GM19395 (cell line): Measurements from ENCODE around the gene CEACAM1.
A peak's percentile ranks its signal among the peaks of the same experiment; 100 is the strongest.
"Not testable (repeated sequence)": the region's sequence is repeated elsewhere in the genome, so short reads cannot be mapped to it uniquely, and the experiment has no call there.

ENCODE experiments used
- ATAC-seq: cut with Tn5 transposase; IDR thresholded peaks from one replicate; pipeline ENCODE4 v1.9.1; 2021; ENCODE audit warnings: mild to moderate bottlenecking, moderate library complexity; ENCODE audit not compliant: unreplicated experiment

Gene CEACAM1

DNA sequence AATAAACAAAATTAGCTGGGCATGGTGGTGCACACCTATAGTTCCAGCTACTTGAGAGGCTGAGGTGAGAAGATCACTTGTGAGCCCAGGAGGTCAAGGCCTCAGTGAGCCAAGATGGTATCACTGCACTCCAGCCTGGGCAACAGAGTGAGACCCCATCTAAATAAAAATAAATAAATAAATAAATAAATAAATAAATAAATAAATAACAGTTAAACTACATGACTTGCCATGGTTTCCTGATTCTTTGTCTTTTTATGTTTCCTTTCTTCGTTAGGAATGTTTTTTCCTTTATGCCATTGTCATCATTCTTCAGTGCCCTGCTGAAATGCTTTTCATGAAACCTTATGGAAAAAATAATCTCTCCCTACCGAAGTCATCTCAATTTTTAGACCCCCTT, 50.3 kb downstream of the CEACAM1 start:
- no peak for ATAC-seq

DNA sequence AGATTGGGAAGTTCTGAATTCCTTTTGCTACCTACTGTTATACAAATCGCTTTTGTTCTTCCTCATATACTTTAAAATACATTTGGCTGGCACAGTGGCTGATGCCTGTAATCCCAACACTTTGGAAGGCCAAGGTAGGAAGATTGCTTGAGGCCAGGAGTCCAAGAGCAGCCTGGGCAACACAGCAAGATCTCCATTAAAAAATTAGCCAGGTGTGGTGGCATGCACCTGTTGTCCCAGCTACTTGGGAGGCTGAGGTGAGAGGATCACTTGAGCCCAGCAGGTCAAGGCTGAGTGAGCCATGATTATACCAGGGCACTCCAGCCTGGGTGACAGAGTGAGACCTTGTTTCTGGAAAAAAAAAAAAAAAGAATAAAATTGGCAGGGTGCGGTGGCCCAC, 51.2 kb downstream of the CEACAM1 start:
- ATAC-seq: no peak

DNA sequence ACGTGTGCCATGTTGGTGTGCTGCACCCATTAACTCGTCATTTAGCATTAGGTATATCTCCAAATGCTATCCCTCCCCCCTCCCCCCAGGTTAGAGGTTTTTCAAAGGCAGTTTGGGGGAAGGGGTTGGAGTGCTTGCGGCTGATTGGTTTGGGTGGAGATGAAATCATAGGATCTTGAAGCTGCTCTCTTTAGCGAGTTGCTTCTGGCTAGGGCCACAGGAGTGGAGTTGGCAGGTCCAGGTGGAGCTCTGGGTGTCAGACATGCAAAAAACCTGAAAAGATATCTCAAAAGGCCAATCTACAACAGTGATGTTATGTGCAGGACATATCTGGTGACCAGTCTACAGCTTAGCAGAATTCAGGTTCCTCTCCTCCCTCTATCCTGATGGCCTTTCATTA, 52.9 kb downstream of the CEACAM1 start:
- no peak for ATAC-seq

DNA sequence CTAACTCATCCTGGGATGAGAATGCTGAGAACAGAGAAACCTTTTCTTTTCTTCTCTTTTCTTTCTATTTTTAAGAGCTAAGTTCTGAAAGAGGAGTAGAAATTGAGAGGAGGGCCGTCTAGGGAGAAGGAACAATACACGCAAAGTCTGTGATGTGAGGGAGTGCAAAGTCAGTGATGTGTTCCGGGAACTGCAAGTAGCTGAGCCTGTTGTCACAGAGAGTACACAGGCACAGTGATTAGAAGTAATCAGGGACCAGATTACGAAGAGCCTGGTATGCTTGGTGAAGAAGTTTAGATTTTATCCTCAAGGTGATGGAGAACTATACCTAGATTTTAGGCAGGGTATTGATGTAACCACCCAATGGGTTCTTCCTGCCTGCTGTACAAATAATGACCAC, 53.5 kb downstream of the CEACAM1 start:
- ATAC-seq: no peak

DNA sequence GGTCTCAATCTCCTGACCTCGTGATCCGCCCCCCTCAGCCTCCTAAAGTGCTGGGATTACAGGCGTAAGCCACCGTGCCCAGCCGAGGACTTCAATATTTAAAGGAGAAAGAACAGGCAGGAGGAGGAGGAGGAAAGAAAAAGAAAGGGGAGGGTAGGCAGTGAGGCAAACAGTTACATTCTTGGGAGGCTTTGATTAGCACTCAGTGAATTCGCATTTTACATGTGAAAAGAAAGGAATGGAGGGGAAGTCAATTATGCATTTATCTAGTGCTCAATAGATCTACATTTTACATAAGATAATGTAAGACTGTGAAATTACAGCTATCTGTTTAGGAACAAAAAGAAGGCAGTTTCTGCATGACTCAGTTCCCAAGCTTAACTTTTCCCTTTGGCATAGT, 54.6 kb downstream of the CEACAM1 start:
- no peak for ATAC-seq

DNA sequence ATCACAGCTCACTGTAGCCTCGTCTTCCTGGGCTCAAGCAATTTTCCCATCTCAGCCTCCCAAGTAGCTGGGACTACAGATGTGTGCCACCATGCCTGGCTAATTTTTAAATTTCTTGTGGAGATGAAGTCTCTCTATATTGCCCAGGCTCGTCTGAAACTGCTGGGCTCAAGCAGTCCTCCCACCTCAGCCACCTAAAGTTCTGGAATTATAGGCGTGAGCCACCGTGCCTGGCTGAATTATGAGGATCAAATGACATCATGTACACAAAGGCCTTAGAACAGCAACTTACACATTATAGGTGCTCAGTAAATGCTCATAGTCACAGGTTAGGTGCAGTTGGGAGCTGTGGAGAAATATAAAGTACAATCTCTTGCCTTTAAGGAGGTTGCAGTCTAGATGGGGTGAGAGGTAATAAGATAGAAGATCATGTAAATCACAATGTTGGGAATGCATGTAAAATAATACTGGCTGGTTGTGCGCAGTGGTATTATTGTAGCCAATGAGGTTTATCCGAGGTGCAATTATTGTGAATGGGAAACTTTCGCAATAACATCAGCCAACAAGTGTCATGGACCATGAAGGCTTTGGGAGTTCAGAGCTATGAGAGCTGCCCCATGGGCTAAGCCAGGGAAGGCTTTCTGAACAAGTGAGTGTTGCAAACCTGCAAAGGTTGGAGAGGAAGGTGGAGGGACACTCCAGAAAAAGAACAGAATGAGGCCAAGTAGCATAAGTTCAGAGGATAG, 55.7 kb downstream of the CEACAM1 start:
- ATAC-seq: no peak

DNA sequence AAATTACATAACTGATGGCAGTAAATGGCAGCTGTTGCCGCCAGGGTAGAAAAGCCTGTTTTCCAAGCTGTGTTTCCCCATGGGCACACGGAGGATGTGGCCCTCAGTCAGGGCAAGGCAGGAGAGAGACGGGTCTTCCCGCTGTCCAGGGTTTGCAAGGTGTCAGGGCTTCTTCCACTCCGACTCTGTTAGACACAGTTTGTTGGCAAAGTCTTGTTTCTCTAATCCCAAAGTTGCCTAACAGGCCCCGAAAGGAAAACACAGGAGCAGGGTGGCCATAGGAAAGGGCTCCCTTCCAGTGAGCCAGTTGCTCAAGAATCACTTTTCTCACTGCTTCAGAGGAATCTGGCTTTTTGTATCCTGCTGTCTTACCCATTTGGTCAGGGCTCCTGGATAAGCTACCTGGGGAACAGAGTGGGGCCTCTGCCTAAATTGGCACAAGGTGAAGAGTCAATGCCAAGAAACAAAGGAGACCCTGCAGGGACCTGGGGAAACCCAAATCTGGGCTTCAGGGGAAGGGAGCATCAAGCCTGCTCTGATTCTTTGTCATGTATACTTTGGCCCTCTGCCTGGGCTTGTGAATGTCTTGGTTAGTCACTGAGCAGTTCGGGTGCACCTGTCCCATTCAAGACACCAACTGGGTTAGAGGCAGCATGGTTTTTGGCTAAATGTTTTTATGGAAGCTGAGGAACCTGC, 56.6 kb downstream of the CEACAM1 start:
- ATAC-seq: no peak

DNA sequence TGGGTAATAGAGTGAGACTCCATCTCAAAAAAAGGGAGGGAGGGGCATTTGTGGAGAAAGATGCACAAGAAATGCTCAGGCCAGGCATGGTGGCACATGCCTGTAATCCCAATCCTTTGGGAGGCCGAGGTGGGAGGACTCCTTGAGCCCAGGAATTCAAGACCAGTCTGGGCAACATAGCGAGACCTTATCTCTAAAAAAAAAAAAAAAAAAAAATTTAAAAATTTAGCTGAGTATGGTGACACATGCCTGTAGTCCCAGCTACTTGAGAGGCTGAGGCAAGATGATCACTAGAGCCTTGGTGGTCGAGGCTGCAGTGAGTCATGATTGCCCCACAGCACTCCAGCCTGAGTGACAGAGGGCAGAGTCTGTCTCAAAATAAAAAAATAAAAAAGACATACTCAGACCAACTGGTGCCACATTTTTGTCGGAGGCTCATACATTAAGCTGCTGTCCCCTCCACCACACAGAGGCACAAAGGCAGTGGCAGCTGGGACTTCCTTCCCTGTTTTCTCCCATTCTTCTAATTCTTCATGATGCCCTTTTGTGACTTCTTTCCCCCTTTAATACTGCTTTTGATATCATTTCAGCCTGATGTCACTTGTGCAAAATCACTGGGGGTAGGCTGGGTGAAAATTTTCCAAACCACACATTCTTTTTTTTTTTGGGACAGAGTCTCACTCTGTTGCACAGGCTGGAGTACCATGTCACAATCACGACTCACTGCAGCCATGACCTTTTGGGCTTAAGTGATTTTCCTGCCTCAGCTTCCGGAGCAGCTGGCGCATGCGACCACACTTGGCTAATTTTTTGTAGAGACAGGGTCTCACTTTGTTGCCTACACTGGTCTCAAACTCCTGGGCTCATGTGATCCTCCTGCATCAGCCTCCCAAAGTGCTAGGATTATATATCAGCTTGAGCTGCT, 58.7 kb downstream of the CEACAM1 start:
- no peak for ATAC-seq

DNA sequence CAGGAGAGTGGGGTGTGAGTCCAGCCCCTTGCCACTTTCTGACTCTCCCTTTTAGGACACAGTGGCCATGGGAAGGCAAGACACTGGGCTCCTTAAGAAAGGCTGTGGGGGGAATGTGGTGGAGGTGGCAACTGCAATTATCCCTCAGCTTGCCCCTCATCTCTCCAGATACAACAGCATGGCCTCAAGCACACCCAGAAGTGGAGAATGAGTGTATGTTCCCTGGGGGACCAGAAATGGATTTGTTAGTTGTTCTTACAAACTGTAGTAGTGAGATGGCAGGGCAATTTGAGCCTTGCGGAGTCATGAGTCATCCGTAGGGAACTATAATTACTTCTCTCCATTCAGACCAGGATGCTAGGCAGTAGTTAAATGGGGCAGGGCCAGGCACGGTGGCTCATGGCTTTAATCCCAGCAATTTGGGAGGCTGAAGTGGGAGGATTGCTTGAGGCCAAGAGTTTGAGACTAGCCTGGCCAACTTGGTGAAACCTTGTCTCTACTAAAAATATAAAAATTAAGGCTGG, 59.9 kb downstream of the CEACAM1 start:
- ATAC-seq: no peak

DNA sequence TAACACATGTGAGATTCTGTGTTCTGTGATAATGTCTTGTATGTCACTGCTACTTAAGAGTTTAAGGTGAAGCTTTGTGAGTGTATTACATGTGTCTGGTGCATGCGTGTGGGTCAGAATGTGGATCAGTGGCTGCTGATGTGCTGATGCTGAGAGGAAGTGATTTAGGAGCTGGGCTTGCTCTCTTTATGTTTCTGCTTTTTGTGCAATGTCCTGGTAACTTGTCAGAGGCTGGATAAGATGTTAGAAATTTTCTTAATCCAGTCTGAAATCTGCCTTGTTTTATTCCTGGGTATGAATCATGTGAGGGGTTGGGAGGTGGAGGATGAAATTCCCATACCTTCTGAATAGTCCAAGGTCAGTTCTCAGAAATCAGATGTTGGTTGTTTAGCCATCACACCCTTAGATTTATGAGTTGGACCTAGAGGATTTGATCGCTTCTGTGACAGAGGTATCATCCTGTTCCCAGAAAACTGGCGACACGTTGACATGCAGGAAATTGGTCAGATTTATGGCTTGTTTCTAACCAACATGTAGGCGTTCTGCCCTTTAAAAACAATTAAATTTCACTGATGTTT, 61.0 kb downstream of the CEACAM1 start:
- no peak for ATAC-seq

DNA sequence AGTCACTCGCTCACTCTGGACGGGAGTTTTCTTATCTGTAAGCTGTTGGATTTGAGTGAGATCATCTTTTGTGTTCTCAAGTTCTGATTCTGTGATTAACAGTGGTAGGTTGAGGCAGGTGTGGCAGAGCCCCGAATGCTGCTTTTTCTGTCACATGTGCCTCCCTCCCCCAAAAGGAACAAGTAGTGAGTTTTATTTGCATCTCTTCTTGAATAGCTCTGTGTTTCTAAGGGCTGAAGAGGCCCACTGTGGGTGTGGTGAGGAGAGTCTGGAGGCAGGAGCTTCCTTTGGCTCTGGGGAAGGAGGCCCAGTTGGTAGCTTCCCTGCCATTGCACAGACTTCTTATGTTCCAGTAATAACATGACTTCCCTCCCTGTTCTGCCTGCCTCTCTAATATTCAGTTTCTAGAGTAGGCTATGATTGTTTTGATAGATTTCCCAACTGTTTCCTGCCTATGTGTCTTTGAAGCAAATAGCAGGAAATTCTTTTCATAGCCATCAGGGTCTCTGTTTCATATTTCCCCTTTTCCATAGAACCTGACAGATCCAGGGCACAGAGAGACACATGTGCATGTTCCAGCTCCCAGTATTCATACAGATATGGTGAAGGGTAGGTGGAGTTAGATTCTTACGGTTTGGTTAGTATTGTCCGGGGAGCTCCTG, 61.6 kb downstream of the CEACAM1 start:
- ATAC-seq: no peak

DNA sequence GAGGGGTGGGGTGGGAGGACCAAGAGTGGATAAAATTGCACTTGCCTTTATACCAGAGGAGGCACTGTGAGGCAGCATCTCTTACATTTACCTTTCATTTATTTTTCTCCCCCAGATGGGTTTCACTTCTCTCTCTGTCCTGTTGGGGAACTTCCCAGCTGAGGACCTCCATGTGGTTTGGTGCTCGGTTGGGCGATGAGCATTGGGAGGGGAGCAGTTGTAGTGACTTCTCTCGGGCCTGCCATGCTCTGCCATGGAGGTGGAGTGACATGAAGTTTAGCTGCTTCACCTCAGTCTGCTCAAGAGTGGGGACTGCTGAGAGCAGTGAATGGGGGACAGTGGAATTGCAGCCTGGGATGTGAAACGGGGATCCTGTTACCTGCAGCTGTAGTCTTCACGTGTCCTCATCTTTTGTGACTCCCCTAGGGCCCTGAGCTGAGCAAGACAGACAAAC, 62.4 kb downstream of the CEACAM1 start:
- peak; percentile 83 for ATAC-seq

DNA sequence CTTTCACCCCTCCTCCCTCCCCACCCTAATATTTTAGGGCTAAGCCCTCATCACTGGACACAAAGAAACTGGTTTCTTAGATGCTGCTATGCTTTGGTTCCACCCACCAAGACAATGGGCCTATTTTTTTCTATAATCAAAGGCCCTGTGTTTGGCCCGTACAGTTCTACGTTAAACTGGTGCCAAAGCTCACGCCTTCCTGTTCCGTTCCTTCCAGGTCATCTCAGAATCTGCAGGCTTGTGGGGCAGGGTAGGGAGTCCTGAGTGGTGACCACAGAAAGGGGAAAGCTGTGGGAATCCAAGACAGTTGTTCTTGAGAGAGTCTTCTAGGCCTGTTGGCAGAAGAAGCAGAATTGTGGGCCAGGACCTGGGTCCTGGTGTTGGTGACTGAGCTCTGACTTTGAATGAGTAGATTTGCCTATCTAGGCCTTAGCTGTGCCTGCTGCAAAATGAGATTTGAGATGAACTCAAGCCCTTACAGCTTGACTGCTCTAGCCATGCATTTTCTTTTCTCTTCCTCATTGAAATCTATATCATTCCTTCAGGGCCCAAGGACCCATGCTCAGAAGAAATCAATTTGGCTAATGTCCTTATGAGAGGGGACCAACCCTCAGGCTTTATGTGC, 66.5 kb downstream of the CEACAM1 start:
- no peak for ATAC-seq

DNA sequence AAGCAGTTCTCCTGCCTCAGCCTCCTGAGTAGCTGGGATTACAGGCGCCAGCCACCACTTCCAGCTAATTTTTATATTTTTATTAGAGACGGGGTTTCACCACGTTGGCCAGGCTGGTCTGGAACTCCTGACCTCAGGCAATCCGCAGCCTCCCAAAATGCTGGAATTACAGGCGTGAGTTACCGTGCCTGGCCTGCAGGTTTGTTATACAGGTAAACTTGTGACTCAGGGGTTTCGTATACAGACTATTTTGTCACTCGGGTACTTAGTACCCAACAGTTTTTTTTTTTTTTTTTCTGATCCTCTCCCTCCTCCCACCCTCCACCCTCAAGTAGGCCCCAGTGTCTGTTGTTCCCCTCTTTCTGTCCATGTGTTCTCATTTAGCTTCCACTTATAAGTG, 67.0 kb downstream of the CEACAM1 start:
- not testable (repeated sequence) for ATAC-seq

DNA sequence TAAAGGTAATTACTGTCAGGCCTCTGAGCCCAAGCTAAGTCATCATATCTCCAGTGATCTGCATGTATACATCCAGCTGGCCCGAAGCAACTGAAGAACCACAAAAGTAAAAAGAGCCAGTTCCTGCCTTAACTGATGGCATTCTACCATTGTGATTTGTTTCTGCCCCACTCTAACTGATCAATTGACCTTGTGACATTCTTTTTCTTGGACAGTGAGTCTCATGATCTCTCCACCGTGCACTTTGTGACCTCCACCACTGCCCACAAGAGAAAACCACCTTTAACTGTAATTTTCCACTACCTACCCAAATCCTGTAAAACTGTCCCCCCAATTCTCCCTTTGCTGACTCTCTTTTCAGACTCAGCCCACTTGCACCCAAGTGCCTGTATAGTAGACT, 68.4 kb downstream of the CEACAM1 start:
- ATAC-seq: no peak
